DMS53 treated with DMSO at 0.1 percent for 48 hours (cell line): ENCODE results near the gene PPP1R15B.

Source experiments
- DNase-seq: peaks from one replicate; lab custom pipeline; 2025; ENCODE audit not compliant: unreplicated experiment; lab: John Stamatoyannopoulos, UW

PPP1R15B gene

GRCh38 chr1:204367956-204368355 lies 43.7 kb downstream of the PPP1R15B start:
- DNase-seq: no peak

DNA sequence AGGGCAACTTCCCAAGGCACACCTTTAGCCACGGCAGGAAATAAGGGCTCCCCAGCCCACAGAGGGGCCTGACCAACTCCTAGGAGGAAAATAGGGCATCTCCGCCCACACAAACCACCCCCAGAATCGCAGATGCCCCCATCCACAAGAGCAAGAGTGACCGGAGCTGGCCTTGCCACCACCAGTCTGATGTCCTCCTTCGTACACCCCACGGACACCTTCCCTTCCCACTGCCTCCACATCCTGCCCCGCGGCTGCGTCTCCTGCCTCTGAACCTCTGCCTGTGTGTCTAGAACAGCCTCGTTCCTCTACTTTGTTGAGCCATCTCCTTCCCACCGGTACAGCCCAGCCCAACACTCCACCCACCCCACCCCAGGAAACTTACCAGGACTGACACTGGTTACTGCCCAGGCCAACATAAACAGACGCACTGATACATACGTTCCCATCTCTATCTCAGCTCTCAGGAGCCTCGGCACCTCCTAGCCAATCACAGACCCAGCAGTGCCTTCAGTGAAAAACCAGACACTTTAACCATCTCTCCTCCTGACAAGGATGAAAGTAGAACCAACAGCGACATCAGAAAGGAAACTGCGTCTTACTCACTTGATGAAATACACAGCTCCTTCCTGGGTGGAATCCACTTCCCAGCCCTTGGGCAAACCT lies 44.3 kb downstream of the PPP1R15B start:
- no peak for DNase-seq

GRCh38 chr1:204366759-204367158 lies 44.9 kb downstream of the PPP1R15B start:
- DNase-seq: no peak

- peak; percentile 83 for DNase-seq
Observed at GRCh38 chr1:204363335-204364114, 48.1 kb downstream of the PPP1R15B start.

DNA sequence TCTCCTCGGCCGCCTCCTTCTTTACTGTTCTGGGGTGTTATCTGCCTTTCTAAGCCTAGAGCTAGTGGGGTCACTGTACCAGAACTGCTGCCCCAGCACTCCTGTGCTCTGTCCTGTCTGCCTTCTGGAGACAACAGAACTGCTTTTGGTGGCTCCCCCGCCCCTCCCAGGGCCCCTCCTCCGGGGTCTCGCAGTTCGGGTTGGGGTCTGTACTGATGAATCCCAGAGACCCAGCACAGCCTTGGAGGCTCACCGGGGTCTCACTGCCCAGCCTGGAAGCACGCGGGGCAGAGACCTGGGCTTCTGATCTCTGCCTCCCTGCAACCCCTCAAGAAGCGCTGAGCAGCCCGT lies 48.7 kb downstream of the PPP1R15B start:
- DNase-seq: no peak

GRCh38 chr1:204361781-204362180 lies 49.8 kb downstream of the PPP1R15B start:
- DNase-seq: no peak

- no peak for DNase-seq
Observed at GRCh38 chr1:204361341-204361771, 50.3 kb downstream of the PPP1R15B start.

DNA sequence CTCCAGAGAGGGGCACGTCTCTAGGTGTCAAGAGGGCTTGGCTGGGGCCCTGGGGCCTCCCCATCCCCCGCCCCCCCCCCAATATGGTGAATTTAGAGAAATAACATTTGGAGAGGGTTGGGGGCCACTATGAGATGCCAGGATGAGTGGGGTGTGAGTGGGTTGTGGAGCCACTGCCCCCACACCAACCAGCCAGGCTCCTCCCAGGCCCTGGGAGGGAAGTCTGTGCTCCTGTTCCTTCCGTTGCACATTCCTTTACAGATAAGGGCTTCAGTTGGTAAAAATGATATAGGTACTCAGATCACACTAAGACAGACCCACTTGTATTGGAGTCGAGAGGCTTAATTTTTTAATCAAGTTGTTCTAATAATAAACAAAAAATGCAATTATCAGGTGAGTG lies 51.3 kb downstream of the PPP1R15B start:
- DNase-seq: no peak

DNA sequence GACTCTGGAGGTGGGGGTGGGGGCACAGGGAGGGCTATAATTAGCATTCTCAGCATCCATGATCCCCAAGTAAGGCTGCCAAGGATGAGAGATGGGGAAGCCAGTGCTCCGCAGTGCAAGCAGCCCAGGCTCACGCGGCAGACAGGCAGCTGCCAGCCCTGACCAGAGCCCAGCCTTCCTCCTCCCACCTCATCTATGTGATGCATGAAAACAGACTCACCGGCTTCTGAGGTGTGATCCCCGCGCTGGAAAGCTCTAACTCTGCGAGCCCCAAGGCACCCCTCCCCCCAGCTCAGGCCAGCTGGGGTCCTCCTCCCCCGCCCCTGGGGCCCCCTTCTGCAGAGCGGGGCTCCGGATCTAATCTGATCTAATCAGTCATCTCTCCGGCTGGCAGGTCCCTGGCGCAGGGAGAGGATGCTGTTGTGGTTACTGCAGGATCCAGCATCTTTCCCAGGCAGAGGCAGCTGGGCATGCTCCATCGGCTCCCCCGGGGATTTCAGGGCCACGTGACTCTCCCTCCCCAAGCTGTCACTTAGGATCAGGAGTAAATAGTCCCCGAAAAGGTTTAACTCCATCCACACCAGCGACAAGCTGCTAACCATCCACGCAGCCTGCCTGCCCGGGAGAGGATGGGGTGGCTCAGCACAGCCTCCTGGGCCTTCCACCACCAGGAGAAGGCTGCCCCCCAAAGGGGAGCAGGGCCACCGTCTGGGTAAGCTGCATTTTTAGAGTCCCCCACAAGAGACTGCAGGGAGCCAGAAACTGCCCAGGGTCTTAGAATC lies 52.0 kb downstream of the PPP1R15B start, which contains the start of gene PLEKHA6:
PLEKHA6 (minus strand) TSS at position 456 of the 782 bp plus-strand sequence. CDS start 86,202 bp downstream, outside the sequence.
- DNase-seq: no peak

DNA sequence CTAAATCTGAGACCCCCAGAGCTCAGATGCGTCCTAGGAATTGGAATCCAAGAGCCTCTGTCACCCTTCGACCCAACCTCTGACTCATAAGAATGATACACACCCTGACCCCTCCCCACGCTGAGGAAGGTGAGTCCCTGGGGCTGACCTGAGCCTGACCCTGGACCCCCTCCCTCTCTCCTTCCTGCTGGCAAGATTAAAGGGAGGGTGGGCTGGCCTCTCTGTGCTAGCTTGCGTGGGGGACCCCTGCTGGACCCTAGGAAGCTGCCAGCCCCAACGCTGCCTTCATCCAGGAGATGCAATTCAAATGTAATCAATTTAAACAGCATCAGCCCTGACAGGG lies 52.5 kb downstream of the PPP1R15B start:
- no peak for DNase-seq

DNA sequence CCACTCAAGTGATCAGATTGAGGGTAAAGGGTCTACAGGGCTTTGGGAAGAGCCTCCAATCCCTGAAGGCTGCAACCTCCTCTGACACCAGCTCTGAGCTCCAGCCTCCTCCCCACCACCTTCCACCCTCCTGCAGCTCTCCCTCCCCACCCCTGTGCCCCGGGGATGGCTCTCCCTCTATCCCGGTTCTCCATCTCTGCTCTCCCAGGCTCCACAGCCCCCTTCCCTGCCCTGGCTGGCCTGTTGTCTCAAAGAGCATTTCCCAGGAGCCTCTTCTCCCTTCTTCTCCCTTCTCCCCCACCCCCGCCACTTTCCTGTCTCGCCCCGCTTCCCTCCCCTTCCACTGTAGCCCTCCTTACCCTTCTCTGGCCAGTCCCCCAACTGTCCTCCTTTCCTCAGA lies 53.0 kb downstream of the PPP1R15B start:
- DNase-seq: no peak

DNA sequence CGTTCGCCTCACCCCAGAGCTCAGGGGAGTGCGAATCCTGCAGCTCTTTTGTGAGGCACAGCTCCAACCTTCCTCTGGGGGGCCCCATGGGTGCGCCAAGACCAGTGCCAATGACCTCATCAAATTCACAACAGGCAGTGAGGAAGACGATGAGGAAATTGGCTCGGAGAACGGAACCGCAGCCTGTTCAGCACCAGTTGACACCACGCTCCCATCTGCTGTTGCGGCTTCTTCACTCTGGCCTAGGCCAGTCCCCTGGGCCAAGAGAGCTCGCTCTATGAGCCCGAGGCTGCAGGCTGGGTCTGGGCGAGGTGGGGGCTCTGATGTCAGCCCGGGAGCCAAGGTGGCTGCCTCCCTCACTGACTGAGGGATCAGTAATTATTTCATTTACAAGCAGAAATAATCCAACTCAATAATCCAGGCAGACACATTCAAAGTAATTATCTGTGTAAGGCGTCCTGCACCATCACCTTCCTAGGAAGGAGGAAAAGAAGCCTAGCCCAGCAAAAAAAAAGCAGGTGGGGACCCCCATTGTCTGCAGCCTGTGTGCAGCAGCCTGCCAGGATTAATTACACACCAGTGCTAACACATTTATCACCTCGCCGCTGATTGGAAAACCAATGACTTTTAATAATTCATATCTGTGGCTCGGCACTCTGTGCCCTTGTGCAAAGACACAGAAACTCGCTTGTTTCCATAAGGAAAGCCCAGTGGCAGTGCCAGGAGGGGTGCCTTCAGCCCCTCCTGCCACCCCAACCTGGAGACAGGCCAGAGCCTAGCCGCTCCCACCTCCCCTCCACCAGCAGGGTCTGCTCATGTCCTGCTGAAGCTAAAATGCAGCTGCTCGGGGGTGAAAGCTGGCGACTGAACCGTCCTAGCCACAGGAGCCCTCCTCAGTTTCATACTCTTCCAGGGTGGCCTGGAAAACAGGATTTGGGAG lies 53.8 kb downstream of the PPP1R15B start:
- DNase-seq: no peak

- DNase-seq: no peak
Observed at GRCh38 chr1:204356997-204357396, 54.6 kb downstream of the PPP1R15B start.

GRCh38 chr1:204355913-204356312 lies 55.7 kb downstream of the PPP1R15B start:
- no peak for DNase-seq

- DNase-seq: no peak
Observed at GRCh38 chr1:204354579-204354978, 57.0 kb downstream of the PPP1R15B start.
